ENCODE results near the gene DLX1.

GRCh38 chr2:172095146-172095904, 10.0 kb downstream of the DLX1 start:
- TF ChIP-seq POLR2A (IDR thresholded peaks at IDR 0.05) (no peak), CTCF (IDR thresholded peaks at IDR 0.05) (no peak)

All from lower leg skin (tissue), 3 donors.